GM18502 (cell line): ENCODE data around the gene SCIN.
"Not testable (repeated sequence)": the region's sequence is repeated elsewhere in the genome, so short reads cannot be mapped to it uniquely, and the experiment has no call there.

Source experiments
- ATAC-seq: cut with Tn5 transposase; IDR thresholded peaks from one replicate; pipeline ENCODE4 v1.9.1; 2021; ENCODE audit warnings: mild to moderate bottlenecking; ENCODE audit not compliant: unreplicated experiment, poor library complexity

Gene SCIN

DNA sequence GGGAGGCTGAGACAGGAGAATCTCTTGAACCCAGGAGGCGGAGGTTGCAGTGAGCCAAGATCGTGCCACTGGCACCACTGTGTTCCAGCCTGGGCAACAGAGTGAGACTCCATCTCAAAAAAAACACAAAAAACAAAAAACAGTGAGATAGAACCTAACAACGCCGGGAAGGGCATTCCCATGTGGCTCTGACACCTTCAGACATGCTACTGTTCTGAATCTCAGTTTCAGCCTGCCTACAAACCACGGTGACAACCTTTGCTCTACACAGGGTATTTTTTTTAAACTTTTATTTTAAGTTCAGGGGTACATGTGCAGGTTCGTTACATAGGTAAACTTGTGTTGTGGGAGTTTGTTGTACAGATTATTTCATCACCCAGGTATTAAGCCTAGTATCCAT lies 74.7 kb downstream of the SCIN start:
- ATAC-seq = not testable (repeated sequence)

GRCh38 chr7:12646139-12646538 lies 75.6 kb downstream of the SCIN start:
- ATAC-seq = no peak

DNA sequence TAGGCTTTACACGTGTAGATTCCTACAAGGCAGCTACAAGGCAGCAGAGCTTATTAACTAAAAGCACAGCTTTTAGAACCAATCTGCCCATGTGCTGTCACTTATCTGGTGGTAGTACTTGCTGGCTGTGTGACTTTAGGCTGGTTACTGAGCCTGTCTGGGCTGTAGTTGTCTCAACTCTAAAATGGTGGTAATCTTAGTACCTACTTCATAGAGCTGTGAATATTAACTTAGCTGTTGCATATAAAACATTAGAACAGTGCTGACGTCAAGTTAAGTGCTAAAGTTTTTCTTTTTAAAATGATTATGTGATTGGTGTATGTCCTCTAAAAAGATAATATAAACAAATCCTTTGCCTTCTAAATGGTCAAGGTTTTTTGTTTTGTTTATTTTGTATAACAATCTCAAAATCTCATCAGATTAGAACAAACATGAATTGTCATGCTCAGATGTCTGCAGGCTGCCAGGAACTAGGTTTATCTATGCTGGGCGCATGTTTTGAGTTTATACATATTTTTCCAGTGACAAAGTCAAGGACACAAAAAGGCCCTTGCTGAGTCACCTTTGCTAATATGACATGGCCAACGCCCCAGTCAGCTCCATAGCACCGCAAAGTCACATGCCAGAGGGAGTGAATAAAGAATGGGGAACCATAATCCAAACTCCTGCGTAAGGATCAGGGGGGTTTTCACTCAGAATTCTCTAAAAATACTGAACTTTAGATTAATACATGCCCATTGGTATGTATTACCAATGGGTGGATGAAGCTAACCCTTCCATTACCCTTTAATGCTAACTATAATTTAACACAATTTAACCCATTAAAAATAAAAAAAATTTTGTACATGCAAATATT lies 77.1 kb downstream of the SCIN start:
- ATAC-seq = no peak

DNA sequence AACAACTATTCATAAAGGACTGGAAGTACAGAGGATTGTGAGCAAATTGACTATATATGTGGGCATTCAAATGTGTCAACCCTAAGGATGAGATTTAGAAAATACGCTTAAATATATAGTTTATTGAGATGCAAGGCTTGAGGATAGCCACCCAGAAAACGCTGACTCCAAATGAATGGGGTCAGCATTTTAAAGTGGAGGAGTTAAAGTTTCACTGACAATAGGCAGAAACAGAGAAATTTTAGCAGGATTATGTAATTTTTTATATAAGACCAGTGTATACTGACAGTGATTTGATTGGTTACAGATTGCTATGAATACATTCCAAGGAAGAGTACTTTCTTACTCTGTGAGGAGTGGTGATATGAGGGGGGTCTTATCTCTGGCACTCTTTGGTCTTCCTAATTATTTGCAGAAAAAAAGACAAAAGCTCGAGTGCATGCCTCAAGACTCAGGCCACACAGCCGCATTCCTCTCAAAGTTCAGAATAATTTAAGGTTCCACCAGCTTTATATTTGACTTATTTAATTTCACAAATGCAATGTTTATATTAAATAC lies 78.3 kb downstream of the SCIN start:
- no peak for ATAC-seq

DNA sequence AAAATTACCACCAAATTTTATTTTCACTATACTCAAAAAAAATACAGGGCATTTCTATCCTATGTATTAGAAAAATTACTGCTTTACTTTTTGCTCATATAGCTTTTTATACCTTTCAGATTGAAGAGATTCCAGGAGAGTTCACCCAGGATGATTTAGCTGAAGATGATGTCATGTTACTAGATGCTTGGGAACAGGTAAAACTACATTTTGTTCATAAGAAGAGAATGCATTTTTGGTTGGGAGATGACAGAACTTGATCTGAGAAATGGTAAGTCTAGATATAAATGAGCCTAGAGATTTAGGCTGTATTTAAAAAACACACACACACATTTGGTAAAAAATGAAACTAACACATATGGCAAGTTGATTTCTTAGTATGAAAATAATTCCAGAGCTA lies 78.8 kb downstream of the SCIN start:
- no peak for ATAC-seq

DNA sequence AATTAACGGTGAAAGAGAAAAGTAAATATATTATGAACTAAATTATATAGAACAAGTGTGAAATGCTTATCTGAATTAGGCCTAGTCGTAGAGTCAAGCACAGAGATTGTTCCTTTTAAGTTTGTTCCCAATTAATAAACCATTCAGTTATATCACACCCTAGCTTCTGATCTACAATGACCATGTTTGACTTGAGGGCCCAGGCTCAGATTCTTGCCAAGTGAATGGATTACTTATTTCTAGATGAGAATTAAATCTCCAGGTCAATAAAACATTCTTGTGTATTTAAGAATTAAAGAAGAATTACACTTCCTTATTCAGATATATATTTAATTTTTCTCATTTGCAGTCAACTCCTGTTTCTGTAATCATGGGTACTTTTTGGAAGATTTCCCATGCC lies 79.6 kb downstream of the SCIN start:
- ATAC-seq = no peak

- no peak for ATAC-seq
These were observed 82.6 kb downstream of the SCIN start for GRCh38 chr7:12653110-12653509.

DNA sequence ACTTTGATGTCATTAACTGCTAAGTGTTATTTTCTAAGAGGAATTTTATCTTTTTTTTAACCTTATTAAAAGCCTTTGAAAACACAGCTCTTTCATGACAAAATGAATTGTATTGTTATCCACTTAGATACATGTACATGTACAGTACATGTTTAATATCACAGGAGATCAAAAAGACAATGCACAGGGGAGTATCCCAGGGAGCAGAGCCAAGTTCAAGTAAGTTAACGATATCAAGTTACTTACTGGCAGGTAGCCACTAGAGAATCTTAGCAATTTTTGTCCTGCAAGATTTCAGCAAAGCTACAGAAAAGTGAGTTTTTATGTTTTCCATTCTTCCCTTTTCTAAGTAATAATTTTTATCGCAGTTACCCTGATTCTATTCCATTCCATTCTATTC lies 83.0 kb downstream of the SCIN start:
- no peak for ATAC-seq

- no peak for ATAC-seq
These were observed 84.6 kb downstream of the SCIN start for GRCh38 chr7:12655161-12655560.

GRCh38 chr7:12660423-12660822 lies 89.9 kb downstream of the SCIN start:
- ATAC-seq = not testable (repeated sequence)

DNA sequence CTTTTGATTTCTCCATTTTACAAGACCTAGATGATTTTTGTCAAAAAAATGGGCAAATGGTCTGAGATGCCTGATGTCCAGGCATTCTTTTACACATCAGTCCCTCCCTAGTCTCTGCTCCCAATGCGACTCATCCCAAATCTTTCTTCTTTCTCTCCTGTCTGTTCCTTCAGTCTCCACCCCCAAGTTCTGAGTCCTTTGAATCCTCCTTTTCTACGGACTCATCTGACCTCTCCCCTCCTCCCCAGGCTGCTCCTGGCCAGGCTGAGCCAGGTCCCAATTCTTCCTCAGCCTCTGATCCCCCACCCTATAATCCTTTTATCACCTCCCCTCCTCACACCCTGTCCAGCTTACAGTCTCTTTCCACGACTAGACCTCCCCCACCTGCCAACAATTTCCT lies 90.5 kb downstream of the SCIN start:
- not testable (repeated sequence) for ATAC-seq

DNA sequence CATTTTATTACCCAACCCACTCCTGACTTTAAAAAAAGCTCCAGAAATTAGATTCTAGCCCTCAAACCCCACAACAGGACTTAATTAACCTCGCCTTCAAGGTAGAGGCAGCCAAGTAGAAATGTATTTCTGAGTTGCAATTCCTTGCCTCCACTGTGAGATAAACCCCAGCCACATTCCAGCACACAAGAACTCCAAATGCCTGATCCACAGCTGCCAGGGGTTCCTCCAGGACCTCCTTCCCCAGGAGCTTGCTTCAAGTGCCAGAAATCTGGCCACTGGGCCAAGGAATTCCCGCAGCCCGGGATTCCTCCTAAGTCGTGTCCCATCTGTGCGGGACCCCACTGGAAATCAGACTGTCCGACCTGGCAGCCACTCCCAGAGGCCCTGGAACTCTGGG lies 91.1 kb downstream of the SCIN start:
- ATAC-seq = no peak

DNA sequence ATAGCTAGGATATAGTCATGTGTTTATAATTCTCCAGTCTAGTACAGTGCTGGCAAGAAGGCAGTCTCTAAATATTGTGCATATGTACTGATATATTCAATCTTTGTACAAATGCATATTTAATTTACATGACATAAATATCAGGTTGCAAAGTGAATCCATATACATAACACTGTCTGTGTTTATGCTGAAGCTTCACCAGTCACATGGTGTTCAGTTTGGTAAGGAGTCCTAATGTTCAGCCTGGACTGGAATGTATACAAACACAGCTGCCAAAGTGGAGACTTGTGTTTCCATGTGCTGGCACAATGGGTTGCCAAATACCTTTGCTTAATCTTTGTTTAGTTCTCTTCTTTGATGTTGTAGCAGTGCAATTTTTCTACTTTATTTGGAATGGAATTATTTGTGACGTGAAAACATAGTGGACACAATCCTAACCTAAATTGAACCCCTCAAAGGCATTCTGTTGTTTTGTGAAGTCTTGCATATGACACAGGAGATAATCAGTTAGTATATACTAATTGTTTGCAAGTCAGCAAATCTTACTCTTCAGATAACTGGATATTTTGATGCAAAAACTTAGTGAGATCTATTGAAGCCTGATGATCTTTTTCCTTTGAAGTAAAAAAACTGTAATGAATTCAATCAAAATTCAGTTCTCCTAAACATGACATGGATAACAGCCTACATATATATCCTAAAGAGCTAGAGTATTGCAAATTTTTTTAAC lies 99.6 kb downstream of the SCIN start:
- ATAC-seq = no peak

GRCh38 chr7:12670743-12671520 lies 100.4 kb downstream of the SCIN start:
- ATAC-seq = no peak

GRCh38 chr7:12673436-12673835 lies 102.9 kb downstream of the SCIN start:
- not testable (repeated sequence) for ATAC-seq

- no peak for ATAC-seq
These were observed 103.5 kb downstream of the SCIN start for GRCh38 chr7:12674053-12674452.

- peak; percentile 65 for ATAC-seq
These were observed 104.3 kb downstream of the SCIN start for GRCh38 chr7:12674861-12675260.

GRCh38 chr7:12683678-12684585 lies 113.4 kb downstream of the SCIN start:
- ATAC-seq = no peak

- no peak for ATAC-seq
These were observed 114.2 kb downstream of the SCIN start for GRCh38 chr7:12684733-12685132.

- ATAC-seq = no peak
These were observed 115.0 kb downstream of the SCIN start for GRCh38 chr7:12685550-12685949.
